Fibroblast of skin of right biceps (primary cell): Measurements from ENCODE around the gene PLXDC2.

Experiments used
- DNase-seq: peaks from one replicate; pipeline ENCODE4 v3.0.0-alpha.2; 2013

PLXDC2 gene

DNA sequence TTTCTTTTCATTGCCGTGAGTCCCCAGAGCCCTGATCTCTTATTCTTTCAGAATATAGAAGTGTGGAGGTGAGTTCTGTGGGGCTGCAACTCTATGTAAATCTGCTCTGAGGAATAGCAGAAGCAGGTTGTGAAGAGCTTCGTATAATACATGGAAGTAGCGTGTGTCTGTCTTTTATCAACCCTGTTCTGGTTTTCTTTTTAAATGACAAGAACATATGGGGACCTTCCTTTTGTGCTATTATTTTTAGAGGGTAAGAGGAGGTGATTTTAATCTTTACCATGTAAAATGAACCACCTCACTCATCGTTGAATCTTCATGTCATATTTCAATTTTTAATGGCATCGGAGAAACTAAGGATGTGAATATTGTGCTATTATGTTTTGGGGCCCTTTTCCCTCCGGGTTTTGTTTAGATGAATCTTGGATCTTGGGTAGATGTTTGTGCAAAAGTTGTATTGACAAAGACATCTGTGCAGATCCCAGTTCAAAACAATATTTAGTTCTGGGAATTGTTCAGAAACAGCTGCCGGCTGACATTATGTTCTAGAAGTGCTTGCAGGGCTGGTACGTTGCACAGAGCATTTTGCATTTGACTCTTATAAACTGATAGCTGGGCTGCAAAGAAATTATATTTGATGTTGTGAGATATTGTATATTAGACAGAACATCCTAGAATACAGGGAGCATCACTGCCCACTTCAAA, 46.7 kb downstream of the PLXDC2 start:
- DNase-seq, result no peak

GRCh38 chr10:19865676-19866075, 49.4 kb downstream of the PLXDC2 start:
- no peak for DNase-seq

GRCh38 chr10:19869370-19869769, 53.1 kb downstream of the PLXDC2 start:
- no peak for DNase-seq

DNA sequence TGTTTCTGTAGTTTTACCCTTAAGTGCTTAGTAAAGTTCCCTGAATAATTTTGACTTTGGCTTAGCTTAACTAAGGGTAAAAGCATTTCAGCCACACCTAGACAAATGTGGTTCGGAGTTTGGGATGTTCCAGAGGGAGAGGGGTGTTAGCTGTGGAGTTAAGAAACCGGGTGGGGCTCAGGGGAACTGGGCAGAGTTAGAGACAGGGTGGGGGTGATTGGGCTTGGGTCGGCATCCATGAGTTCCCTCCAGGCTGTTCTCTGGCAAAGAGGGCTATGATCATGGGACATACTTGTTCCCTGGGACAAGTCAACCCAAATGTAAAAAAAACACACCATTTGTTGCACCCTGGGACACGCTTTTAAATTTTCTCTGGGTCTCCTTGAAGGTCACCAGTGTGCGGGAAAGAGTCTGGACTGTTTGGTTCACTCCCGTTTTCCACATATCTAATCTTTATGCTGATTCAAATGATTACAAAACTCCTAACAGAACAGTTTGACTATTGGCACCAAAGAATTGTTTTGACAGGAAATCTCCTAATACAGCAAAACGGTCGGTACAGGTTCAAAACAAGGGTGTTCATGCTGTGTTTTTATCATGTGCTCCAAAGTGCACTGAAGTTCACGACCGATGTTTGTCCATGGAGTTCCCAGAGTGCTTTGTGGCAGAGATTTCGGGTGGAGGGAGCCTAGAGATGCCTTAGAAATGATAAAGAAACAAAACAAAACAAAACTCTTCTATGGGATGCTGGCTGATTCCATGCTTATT, 56.5 kb downstream of the PLXDC2 start:
- DNase-seq, result no peak

DNA sequence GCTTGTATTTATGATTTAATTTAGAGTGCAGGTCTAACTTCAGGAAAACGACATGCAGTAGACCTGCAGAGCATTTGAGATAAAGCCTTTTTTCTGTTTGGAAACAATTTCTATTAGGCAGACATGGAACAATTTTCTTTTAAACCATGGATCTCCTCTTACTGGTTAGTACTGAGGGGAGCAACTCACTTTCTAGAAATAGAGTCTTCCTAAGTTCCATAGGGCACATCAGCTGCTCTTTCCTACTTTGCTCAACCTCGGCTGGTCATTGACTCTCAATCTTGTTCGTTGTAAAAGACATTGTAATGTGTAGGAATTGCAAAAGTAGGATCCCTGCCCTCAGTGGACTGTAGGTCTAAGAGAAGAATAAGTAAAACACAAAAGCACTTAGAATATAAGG, 58.0 kb downstream of the PLXDC2 start:
- DNase-seq, result no peak

DNA sequence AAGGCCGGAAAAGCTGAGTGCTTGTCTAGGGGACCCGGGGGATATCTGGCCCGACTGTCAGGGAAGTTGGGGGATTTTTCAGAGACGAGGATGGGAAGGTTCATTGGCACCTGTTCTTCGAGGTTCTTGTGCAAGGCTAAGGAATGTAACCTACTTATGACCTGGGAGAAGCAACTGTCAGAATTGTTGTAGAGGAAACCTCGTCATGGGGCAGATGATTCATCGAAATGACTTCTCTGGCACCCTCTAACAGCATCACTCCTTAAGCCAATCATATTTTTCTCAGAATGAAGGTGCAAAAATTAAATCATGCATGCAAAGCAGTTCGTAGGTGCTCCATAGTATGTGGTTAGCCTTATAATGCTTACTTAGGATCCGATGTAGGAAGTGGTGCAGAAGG, 58.6 kb downstream of the PLXDC2 start:
- no peak for DNase-seq

DNA sequence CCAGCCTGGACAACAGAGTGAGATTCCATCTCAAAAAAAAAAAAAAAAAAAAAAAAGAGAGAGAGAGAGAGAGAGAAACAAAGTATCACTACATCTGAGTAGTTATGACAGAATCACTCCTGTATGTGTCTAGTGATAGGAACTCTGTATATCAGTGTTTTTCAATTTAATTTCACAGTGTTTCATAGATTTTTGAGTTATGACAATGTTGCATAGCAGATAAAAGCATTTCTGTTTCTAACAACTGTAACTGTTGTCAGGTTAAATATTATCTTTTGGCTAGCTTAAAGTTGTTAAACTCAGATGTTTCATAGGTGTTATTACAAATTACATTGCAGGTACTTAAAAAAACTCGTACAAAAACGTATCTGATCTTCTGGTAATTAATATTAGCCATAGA, 60.3 kb downstream of the PLXDC2 start:
- DNase-seq, result no peak

GRCh38 chr10:19877466-19878255, 61.4 kb downstream of the PLXDC2 start:
- no peak for DNase-seq

DNA sequence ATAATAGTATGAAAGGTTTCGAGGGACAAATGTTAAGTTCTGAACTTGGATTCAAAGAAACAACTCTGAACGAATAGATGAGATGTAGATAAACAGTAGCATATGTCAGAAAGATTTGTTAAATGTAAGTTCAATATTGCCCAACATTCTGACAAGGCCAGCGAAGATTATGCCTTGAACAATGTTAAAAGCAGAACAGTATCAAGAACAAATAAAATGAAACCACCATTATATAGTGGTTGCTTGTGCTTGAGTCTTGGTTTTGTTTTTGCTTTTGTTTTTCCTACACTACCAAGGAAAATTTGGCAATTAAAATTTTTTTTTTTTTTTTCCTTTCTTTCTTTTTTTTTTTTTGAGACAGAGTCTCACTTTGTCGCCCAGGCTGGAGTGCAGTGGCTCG, 66.4 kb downstream of the PLXDC2 start:
- DNase-seq, result no peak

DNA sequence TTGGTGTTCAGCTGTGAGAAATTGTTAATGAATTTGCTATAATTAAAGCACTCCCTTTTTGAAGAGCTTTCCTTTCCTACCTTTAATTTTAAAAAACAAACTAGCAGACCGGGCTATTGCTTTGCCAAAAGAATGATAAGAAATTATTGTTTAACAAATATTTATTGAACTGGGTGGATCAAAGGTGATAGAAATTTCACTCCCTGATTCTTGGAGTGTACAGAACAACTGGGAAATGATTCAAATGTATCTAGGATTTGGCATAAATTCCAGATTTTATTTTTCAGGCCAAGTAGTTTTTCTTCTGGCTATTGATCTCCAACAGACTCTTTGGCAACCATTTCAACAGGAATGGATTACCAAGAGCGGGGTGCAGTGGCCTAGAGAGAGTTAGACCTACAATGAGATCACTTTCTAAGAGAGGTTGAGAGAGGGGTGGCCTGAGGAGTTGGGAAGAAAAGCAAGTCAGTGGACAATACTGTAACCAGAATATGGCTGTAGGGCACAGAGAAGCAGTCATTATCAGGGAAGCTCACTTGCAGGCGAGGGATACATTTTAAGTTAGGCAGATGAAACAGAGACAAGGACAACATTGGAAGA, 71.9 kb downstream of the PLXDC2 start:
- DNase-seq, result no peak

GRCh38 chr10:19889256-19889655, 73.0 kb downstream of the PLXDC2 start:
- DNase-seq, result peak; percentile 73

DNA sequence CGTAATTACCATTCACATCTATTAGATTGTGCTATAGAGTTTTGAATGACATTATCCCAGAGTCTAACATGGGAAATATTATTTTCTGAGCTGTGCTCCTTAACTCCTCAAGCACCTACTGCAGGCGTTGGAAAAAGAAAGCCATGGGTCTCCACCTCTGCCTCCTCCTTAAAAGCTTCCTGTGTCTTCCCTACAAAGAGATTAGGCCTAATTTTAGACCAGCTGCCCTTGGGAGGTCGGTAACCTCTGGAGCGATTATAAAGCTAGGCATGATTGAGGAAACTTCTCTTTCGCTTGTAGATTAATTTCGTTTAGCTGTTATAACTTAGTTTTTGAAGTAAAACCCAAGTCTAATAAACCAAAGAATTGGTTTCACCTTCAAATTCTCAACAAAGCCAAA, 75.2 kb downstream of the PLXDC2 start:
- DNase-seq, result no peak

- no peak for DNase-seq
Measured at GRCh38 chr10:19892270-19892669, 76.0 kb downstream of the PLXDC2 start.

DNA sequence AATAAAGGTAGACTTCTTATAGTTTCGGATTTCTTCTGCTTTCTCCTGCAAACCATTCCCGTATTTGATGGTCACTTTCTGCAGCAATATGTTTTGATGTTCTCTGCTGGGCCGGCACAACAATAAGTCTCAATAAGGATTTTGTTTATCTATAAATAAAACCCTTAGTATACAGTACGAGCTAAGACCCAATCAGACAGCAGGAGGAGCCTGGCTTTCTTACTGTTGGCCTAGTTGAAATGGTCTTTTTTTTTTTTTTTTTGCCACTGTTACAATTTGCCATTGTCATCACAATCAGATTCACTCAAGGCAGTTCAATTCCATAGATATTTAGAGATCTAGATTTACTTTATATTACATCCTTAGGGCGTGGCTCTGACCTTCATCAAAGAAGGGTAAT, 76.4 kb downstream of the PLXDC2 start:
- no peak for DNase-seq

- DNase-seq, result no peak
Measured at GRCh38 chr10:19895500-19895899, 79.3 kb downstream of the PLXDC2 start.

DNA sequence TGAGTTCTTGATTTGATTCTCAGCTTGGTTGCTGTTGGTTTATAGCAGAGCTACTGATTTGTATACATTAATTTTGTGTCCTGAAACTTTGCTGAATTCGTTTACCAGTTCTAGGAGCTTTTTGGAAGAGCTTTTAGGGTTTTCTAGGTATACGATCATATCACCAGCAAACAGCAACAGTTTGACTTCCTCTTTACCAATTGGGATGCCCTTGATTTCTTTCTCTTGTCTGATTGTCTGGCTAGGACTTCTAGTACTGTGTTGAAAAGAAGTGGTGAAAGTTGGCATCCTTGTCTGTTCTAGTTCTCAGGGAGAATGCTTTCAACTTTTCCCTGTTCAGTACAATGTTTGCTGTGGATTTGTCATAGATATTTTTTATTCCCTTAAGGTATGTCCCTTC, 86.2 kb downstream of the PLXDC2 start:
- no peak for DNase-seq

- peak; percentile 86 for DNase-seq
Measured at GRCh38 chr10:19904202-19904661, 88.0 kb downstream of the PLXDC2 start.

- no peak for DNase-seq
Measured at GRCh38 chr10:19906108-19906791, 90.0 kb downstream of the PLXDC2 start.

GRCh38 chr10:19908991-19909696, 92.9 kb downstream of the PLXDC2 start:
- DNase-seq, result no peak

DNA sequence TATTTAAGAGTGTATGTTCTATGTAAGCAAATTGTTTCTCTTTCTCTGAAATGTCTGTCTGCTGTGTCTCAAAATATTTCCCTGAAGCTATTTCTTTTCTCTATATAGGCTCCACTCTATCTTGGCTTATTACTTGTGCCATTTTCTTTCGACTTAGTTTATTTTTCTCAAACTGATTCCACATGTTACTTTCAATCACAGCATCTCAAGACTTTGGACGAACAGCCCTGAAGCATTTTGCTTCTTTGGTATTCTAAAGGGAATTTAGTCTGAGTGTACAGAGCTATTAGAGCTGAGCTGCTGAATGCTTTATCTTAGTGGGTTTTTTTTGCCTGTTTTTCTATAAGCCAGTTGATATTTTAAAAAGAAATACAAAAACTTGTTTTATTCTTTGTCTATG, 95.7 kb downstream of the PLXDC2 start:
- no peak for DNase-seq

DNA sequence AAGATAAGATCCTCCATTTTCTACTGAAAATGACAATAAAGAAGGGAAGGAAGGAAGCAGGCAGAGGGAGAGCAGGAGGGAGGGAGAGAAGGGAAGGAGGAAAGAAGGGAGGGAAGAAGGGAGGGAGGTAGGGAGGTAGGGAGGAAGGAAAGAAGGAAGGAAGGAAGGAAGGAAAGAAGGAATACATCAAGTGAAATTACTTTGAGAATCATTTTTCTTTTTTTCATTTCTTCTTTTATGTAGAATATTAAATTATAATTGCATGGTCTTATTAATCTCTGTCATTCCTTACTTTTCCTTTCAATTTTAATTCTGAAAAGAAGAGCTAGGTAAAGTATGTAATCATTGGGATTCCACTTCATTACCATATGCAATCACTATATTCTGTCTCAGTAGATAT, 97.8 kb downstream of the PLXDC2 start:
- DNase-seq, result no peak

DNA sequence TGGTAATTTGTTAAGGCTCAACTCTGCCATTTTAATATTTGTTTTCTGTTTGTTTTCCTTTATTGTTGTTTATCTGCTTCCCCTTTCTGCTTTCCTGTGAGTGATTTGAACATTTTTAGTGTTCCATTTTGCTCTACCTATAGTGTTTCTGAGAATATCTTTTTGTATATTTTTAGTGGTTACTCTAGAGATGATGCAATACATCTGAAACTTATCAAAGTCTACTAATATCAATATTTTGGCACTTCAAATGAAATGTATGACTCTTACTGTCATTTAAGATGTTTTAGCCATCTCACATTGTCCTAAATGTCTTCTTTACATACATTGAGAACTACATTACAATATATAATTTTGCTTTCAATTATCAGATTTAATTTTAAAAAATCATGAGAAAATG, 98.9 kb downstream of the PLXDC2 start:
- no peak for DNase-seq
